ENCODE measurements around the gene PLPP3.

Gene PLPP3

DNA sequence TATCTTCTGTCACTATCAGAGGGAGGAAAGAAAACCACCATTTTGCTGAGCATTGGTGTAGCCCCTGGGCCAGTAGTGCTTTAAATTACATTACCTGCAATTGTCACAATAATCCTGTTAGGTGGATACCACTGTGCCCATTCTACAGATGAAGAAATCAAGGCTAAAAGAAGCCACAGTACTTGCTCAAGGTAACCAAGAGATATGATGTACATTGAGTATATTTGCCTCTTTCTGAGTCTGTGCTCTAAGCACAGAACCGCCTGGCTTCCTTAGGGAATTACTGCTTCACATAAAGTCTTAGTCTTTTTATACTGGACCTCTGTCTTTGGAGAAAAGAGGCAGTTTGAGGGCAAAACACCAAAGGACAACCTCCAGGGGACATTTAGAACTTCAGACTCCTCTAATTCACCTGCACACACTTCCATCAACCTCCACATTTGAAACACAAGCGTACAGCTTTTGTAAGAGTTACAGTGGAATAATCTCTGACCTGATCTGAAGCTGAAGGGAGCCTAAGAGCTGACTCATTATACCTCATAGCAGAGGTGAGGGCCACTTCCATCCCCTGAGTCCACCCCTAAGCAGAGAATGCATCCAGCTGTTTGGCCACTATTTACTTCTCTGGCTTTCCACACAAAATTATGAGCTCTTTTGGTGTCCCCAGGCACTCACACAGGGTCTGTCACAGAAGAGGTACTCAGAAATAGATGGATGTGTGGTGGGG is 61.8 kb downstream of the PLPP3 start:
- DNase-seq: no peak

DNA sequence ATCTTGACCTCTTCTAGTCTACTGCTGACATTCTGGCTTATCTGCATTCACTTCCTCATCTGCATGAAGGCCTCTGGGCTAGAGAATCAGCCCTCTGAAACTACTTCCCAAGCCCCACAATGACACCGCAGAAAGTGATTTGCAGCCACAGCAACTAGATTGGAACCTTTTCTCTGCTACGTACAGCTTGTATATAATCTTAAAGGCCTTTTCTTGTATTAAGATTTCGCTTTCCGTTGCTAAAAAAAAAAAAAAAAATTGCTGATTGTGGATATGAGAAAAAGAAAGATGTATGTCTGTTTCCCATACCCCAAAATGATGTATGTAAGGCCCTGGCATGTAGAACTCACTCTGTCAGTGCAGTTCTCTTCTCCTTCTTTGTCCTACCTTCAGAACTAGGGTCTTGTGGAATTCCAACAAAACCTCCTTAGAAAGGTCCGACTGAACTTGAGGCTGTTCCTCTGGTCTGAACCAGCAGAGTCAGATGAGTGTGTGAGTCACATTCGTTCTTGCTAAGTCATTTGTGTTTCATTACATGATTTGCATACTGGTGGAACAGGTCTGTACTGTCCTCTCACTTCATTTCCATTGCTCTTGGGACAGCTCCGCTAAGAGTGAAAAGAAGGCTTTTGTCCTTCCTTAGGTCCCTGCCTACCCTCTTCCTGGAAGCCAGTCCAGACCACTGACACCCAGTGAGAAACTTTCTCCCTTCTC is 62.7 kb downstream of the PLPP3 start:
- no peak for DNase-seq

DNA sequence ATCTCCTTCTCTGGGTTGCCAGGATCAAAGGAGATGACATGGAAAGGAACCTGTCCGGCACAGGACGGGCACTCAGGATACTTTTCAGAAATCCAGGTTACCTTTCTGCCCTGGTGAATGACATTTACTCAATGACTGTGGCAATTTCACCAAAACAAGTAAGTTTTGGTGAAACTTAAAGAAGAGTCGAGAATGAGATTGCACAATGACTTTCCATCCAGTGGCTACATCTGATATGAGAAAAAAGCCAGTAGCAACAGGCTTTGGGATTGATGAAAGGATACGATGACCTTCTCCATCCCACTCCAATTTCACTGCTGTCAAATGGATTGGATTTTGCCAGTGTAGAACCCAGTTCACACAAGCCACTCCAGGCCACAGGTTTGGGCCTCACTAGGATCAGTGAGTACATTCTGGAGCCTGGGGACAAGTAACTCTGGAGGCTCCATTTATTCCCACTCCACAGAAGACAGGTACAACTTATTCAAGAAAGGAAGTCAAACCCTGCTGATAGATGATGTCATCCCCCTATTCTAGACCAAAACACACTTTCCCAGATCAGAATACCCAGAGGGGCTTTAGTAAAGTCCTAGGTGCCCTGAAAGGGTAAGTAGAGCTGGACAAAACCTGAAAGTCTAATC is 63.3 kb downstream of the PLPP3 start:
- DNase-seq: no peak

DNA sequence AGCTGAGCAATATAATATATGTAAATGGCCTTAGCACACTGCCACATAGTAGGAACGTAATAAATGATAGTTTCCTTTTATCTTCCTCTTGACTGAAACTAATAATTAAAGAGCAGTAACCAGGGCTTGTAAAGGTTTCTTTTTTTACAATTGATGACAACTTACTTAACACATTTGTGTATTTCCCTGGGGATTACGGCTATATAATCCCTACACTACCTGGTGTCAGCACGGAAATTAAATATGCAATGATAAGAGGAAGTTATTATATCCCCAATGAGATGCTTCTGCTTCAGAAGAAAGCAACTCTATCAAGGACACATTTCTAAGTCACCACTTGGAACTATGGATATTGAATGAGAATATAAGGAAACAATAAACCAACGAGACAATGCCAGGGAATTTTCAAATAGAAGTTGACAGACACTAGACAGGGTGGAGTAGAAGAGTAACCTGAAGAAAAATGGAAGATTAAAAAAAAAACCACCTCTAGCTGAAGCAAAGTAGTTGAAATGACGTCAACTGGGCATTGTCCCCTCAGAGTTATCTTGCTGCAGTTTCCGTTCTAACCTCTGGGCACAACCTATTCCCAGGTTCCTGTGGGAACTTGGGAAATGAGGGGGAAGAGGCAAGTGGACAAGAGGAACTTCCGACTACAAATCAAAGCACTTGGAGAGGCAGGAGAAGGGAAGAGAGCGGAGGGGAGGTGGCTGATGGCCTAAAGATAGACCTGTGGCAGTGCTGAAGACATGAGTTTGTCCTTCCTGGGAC is 66.5 kb downstream of the PLPP3 start:
- DNase-seq: no peak

DNA sequence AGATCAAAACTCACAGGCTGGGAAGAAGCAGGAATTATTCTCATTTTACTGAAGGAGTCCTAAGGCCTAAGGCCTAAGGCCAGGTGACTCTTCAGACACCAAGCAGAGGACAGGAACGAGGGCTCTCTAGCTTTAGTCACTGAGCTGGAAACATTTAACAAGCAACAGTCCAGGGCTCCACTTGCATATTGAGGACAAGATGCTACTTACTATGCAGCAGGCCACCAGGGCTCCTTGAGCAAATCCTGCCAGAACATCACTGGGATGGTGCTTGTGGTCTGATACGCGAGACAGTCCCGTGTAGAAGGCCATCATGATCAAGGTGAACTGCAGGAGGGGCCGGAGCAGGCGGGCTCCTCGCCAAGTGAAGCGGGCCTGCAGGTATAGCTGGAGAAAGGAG is 67.6 kb downstream of the PLPP3 start:
- peak; percentile 49 for DNase-seq

DNA sequence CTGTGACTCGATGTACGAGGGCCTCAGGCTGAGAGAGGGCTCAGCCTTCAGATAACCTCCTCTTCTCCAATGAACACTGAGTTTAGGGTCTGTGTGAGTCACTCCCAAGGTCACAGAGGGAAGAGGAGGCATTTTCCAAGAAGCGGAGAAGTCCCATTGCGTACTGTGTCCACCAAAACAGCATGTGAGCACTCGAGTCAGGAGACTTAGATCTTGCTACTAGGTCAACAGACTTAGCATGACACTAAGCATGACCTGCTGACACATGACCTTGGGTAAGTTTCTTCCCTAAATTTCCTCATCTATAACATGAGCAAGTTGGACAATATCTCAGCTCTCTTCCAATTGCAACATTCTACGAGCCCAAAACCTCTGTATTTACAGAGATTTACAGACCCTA is 68.0 kb downstream of the PLPP3 start:
- no peak for DNase-seq

DNA sequence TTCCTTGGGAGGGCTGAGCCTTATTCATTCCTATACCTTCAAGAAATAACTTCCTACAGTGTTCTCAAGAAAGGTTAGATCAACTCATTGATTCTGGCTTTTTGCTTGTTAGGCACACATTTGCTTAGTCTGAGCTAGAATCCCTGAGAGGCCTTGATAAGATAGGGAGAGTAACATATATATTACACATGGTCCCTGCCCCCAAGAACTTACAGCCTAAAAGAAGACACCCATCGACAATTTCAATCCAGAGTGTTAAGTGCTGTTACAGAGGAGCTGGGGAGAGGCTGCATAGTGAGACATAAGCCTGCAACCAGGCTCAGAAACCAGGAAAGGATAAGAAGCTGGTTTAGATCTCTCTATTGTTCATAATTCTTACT is 68.7 kb downstream of the PLPP3 start:
- DNase-seq: no peak

DNA sequence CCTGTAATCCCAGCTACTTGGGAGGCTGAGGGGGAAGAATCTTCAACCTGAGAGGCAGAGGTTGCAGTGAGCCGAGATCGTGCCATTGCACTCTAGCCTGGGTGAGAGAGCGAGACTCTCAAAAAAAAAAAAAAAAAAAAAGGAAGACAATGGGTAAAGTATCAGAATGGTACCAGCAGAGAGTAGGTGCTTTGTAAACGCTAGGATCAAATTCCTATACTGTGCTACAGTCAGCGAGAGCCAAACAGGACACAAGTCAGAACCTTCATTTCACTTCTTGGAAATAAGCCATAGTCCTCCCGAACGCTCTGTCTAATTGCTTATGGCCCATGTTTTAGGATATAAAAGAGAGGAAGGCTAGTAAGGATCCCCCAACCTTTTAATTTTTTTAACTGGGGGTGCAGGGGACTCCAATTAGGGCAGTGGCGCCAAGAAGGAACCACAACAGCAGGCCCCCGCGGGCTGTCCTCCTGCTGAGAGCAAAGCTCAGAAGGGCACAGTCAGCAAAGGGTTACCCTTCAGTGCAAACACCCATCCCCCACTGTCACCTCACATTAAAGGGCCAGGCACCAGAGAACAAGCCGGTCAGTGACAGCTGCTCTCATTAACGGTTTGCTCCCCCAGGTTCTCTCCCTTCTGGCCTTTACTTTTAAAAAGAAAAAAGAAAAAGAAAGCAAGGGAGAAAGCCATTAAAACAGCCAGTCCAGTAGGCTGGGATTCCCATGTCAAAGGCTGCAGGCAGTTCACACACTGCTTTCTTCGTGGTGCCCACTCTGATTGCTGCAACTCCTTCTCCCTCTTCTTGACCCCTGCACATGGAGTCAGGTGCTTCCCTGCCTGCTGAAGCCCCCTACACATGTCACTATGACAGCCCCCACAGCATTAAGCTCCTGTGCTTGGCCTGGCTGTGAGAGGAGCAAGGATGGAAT is 69.4 kb downstream of the PLPP3 start:
- DNase-seq: peak; percentile 92

DNA sequence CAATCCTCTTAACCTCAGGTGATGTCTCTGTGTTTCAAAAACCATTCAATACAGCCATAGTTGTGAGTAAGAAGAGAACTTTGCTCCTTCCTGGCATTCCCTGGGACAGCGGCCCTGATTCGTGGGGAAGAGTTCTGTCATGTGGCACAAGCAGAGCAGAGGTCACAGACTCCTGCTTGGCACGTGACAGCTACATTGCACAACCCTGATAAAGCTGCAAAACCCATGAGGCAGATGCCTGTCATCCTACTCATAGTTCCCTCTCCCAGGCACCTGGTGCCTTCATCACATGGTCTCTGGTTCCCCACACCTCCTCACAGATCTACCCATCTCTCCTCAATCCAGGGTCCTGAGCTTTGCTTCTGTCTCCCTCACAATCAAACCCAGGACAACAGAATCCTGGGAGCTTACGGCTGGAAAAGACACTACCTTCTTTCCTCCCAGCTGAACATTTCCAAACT is 70.8 kb downstream of the PLPP3 start:
- no peak for DNase-seq

DNA sequence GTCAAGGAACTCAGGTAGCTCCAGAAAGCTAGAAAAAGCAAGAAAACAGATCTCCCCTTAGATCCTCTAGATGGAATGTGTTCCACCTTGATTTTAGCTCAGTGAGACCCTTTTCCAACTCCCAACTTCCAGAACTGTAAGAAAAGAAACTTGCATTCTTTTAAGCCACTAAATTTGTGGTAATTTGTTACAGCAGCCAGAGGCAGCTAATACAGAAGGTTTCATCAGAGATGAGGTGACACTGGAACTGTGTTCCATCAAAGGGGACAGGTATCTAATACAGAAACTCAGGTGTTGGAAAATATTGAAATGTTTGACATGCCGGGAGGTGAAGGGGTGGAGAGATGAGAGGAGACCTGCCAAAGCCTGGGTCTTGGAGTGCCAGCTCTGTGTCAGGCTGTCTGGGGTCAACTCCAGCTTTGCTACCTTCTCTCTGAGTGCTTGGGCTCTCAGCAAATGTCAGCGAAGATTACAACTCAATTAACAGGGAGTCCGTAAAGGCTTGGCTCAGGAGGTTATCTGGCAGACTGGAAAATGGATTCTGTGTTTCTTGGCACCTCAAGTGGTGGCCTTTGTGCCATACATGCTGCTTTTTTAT is 71.3 kb downstream of the PLPP3 start:
- DNase-seq: no peak

DNA sequence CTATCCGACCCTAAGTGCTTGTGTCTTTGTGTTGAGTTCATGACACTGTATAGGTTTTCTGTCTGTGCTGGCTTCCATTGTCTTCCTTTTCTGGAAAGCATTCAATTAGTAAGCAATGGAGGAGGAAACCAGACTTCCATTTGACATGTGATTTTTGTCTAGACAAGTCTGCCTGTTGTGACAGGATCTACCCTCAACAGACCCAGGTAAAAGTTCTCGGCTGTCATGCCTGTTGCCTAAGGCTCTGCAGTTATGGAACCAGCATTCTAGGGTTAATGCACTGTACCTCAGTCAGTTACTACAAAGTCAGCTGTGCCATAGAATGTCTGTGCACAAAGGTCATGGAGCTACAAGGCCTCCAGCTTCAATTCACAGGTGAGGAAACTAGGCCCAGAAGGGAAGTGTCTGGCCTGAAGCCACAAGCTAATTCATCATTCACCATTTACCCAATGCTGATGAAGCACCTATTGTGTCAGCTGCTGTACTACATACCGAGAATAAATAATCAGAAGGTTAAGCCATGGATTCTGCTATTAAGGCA is 72.3 kb downstream of the PLPP3 start:
- DNase-seq: no peak

DNA sequence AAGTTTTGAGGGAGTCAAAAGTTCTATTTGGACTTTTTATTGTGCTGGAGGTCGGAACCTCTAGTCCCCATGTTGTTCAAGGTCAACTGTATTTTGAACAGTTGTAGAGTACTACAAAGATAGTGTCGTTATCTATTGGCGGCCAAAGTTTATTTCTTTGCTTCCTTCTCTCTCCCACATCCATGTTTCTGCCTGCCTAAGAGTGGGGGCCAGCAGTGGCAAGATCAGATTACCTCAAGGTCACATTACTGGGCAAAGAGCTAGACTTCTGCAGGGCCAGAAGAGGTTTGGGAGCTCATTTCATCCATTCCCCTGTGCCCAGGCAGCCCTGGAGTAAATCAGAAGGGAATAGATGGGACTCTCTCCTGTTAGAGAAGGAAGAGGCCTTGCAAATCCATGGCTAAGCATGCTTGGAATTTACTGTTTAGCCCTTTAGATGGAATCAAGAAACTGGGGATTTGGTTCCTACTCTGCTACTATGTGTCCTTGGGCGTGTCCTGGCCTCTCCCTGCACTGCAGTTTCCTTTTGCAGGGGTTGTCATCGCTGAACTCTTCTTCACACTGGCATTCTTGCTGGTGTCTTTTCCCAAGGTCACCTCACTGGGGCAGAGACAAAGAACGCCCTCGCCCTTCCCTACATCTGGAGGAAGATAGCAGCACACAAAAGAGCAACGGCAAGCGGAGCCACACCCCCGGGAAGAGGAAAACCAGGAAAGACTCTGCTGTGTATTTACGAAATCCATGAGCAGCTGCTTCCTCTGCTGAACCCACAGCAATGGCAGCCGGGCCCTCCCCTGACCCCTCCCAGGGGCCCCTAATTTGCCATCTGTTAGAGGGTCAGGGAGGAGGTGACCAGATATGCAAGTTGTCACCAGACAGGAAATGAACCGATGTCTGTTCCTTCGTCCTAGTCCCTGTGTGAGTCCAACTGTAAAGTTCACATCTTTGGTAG is 73.3 kb downstream of the PLPP3 start:
- DNase-seq: peak; percentile 56

DNA sequence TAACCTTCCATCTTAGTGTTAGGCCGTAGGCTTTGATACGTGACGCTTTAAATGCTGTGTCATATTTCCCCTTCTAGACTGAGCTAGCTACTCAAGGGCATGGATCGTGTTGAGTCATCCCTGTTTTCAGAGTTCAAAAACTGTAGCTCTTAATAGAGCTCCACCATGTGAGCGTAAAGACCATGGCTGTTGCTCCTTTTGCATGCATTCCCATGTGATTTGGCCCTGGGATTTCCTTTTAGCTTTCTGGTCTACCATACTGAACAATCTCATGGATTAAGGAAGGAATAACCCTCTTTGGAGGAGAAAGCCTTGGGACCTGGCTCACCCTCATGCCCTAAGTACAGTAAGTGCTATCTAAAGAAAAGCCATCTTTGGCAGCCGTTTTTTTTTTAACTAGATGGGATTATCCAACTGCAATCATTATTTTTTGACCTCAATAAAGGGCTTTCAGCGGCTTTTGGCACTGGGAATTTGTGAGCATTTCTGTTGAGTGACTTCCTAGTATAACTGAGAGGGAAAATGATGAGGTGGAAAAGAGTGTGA is 76.6 kb downstream of the PLPP3 start:
- no peak for DNase-seq

DNA sequence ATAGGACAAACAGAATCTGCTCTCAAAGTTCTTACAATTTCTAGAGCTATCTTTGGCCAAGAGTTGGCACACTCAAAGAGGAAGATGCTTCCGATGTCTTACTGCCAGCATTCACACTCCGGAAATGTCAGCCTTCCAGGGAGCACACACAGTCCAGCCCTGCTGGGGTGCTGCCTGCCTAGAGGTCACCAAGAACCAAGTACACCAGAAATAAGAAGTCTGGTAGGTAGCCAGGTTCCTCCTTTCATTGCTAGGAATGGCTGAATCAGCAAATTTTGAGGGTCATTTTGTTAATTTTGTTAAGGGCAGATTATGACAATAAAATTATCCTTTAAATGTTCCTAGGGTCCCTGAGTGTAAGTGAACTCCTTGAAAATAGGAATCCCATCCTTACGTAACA is 77.5 kb downstream of the PLPP3 start:
- no peak for DNase-seq

DNA sequence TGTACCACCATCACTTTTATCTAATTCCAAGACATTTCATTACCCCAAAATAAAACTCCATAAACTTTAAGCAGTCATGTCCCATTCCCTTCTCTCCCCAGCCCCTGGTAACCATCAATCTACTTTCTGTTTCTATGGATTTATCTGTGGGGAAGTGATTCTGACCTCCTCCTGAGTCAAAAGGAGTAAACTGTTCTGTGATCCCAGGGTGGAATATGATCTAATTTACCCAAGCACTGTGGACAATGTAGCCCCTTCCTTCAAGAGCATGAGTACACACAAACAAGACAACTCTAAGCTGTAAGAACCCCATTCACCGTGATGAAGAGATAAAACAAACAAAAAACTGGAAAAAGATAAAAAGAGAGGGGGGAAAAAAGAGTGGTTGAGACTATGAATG is 77.9 kb downstream of the PLPP3 start:
- no peak for DNase-seq

DNA sequence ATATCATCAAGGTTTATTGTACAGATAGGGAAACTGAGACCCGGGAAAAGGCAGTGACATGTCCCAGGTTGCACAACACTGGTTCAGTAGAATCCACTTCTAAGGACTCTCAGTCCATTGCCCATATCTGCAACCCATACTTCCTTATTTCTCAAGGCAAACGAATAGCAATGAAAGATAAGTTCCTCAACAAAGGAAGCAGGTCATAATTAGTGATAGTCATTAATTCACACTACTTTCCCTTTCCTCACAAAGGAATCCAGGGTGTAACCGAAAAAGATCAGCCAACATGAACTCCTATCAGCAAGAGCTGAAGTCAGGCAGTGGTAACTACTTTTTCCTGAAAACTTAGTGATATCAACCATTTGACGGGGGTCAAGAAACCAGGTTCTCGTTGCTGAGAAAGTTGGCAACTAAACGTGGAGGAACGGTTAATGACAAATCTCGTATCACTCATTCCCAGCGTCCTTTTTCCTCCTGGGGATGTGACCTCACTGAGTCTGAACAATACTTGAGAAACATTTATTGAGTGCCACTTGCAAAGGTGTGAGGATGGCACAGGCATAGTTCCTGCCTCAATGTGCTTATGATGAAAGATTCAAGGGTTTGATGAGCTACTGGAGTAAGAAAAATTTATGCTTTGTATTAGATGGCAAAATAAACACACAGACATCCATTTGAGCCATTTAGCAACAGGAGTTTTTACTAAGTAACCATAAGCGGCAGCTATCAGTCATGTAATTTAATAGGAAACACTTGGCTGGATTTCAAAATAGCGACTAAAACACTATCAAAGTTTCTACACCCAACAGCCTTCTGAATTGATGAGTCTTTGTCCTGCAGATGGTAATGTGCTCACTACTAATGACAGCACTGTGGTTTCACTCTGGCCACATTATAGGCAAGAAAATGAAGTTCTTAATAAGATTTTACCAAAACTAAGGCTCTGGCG is 82.3 kb downstream of the PLPP3 start:
- no peak for DNase-seq

DNA sequence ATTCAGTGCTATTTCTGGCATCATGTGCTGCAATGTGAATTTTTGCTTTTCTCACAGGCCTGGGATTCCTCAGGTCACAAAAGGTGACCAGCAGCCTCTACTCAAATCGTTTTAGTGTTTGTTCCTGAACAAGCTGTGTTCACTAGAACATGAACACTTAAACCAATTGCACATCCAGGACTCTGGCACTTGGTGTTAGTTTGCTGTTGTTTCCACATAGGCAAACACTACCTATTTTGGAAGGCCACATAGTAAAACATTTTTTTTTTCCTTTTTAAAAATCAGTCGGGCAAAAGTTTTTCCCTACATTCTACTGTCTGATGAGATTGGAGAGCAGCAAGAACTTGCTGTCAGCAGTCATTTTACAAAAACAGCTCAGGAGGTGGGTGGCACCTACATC is 83.2 kb downstream of the PLPP3 start:
- DNase-seq: no peak

DNA sequence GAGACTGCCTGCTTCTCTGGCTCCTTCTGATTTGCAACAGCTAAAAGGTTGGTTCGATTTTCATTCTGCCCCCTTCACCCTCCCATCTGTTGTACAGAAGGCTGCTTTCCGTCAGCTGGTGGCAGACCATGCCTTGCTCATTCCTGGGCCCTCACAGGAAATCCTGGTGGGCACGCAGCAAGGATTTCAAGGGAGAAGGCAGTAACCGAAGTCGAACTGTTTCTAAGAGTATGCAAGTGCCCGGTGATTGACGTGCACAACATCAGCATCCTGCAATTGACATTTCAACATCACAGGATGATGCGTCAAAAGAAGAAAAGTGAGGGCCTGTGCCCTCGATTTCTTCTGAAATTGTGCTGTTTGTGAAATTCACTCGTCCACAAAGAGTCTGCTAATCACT is 83.8 kb downstream of the PLPP3 start:
- DNase-seq: peak; percentile 40

DNA sequence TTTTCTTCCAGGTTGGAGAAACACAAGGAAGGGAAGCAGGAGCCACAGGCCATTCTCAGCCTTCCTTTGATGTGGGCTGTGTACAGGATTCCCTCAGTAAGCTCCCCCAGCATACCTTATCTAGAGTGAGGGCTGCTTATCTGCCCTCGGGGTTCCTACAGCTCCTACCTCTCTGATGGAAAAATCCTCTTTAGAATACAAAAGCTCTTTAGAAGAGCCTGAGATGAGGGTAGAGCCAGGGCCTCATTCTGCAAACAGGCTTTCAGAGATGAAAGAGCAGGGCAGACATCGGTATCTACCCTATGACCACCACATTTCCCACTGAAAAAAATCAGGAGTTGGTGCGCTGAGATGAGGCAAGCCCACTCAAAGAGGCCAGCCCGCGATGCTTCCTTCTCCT is 85.1 kb downstream of the PLPP3 start:
- no peak for DNase-seq

Data from retina (tissue), 1 donor.